Skeletal muscle tissue (tissue), 4 donors: Measurements from ENCODE around the gene CNNM2. TPM values are rescaled to one million over a fixed set of nuclear protein-coding genes. Genes with fewer than 3 reads are reported as not detected.

Experiments used
- H3K27ac ChIP-seq: one replicate; pipeline ENCODE4 v1.7.0; 2013; ENCODE audit warnings: mild to moderate bottlenecking, low read depth, low read length, inconsistent platforms
- H3K27me3 ChIP-seq, 3 donors: one replicate each; pipeline ENCODE4 v1.7.0; 2013; ENCODE audit warnings: low read length in 3 of 3; ENCODE audit not compliant: control insufficient read depth in 3 of 3, insufficient read depth in 3 of 3
- H3K36me3 ChIP-seq, 3 donors: one replicate each; pipeline ENCODE4 v1.7.0; 2013; ENCODE audit warnings: low read length in 3 of 3; ENCODE audit not compliant: control insufficient read depth in 3 of 3, insufficient read depth in 3 of 3
- H3K4me1 ChIP-seq, 3 donors: one replicate each; pipeline ENCODE4 v1.7.0; 2013; ENCODE audit warnings: low read length in 3 of 3, mild to moderate bottlenecking in 3 of 3; ENCODE audit not compliant: control insufficient read depth in 3 of 3, insufficient read depth in 3 of 3
- H3K4me3 ChIP-seq, 3 donors: one replicate each; pipeline ENCODE4 v1.7.0; 2013; ENCODE audit warnings: low read length in 3 of 3
- H3K9ac ChIP-seq, 3 donors: one replicate each; pipeline ENCODE4 v1.7.0; 2013; ENCODE audit warnings: low read length in 3 of 3, mild to moderate bottlenecking in 3 of 3, moderate library complexity in 2 of 3, low read depth in 1 of 3
- H3K9me3 ChIP-seq, 3 donors: one replicate each; pipeline ENCODE4 v1.7.0; 2013; ENCODE audit warnings: low read length in 3 of 3; ENCODE audit not compliant: control insufficient read depth in 3 of 3
- total RNA-seq: library from RNA; depleted of rRNA; stranded (reverse); fragments of >200 nt; gene quantifications from one replicate; pipeline ENCODE4 v1.2.3, GENCODE V29; 2014
- donor health status: Osteomylitis.

The CNNM2 gene
- total RNA-seq = 2.1 TPM

GRCh38 chr10:102917962-102918816, at the start of gene CNNM2:
Gene CNNM2, plus strand, starts transcription at chr10:102918294. Its CDS starts 187 bp downstream, at chr10:102918481.
- no peaks in the 10 kb centered on the region for H3K9me3 ChIP-seq
- peak within 1 kb of the TSS; percentile 98 for H3K27ac ChIP-seq
- peaks cover 22 to 30% (median 22%) of the 10 kb centered on the region in 3 donors for H3K4me1 ChIP-seq

GRCh38 chr10:102868911-102869257, 49.2 kb upstream of the CNNM2 start:
- H3K36me3 ChIP-seq = peaks cover 0 to 6% (median 1%) of the 10 kb centered on the region in 3 donors
- H3K27me3 ChIP-seq = peaks cover 0 to 15% (median 0%) of the 10 kb centered on the region in 3 donors
- H3K9ac ChIP-seq = peak overlapping the region in 2 of 3 donors; percentile 19 to 73
- H3K4me1 ChIP-seq = peaks cover 6 to 13% (median 10%) of the 10 kb centered on the region in 3 donors
- no peaks in the 10 kb centered on the region for H3K9me3 ChIP-seq
- peak overlapping the region; percentile 62 to 73 (median 69) for H3K4me3 ChIP-seq
- H3K27ac ChIP-seq = no peak overlapping the region

More at GRCh38 chr10:102917962-102918816, at the start of gene CNNM2:
- Histone ChIP-seq H3K27me3 (no peaks in the 10 kb centered on the region), H3K4me3 (peak within 1 kb of the TSS; percentile 92 to 99 (median 94)), H3K36me3 (no peaks in the 10 kb centered on the region), H3K9ac (peak within 1 kb of the TSS; percentile 81 to 93 (median 87))

- Histone ChIP-seq H3K27me3 (peaks cover 0 to 15% (median 0%) of the 10 kb centered on the region in 3 donors), H3K4me1 (peaks cover 6 to 13% (median 10%) of the 10 kb centered on the region in 3 donors), H3K4me3 (peak within 1 kb of the TSS; percentile 69 to 87 (median 82)), H3K36me3 (peaks cover 0 to 4% (median 0%) of the 10 kb centered on the region in 3 donors), H3K27ac (no peak within 1 kb of the TSS), H3K9me3 (no peaks in the 10 kb centered on the region), H3K9ac (peak within 1 kb of the TSS; percentile 50 to 89 (median 87))
Measured at GRCh38 chr10:102869258-102870198, 48.6 kb upstream of the CNNM2 start, which contains the start of gene AS3MT. Gene AS3MT, plus strand, starts transcription at chr10:102869470. Its CDS starts 123 bp downstream, at chr10:102869593.

- peak overlapping the region; percentile 69 to 87 (median 82) for H3K4me3 ChIP-seq
Measured at GRCh38 chr10:102870221-102870620, 47.9 kb upstream of the CNNM2 start.

GRCh38 chr10:102872163-102872562, 45.9 kb upstream of the CNNM2 start:
- H3K27me3 ChIP-seq = peaks cover 0 to 15% (median 0%) of the 10 kb centered on the region in 3 donors
- H3K9ac ChIP-seq = no peak overlapping the region
- H3K9me3 ChIP-seq = no peaks in the 10 kb centered on the region
- peaks cover 0 to 8% (median 7%) of the 10 kb centered on the region in 3 donors for H3K36me3 ChIP-seq
- no peak overlapping the region for H3K27ac ChIP-seq
- H3K4me1 ChIP-seq = peaks cover 6 to 13% (median 10%) of the 10 kb centered on the region in 3 donors
- H3K4me3 ChIP-seq = no peak overlapping the region

More at GRCh38 chr10:102870221-102870620, 47.9 kb upstream of the CNNM2 start:
- peaks cover 0 to 15% (median 0%) of the 10 kb centered on the region in 3 donors for H3K27me3 ChIP-seq
- H3K4me1 ChIP-seq = peaks cover 6 to 13% (median 10%) of the 10 kb centered on the region in 3 donors
- no peak overlapping the region for H3K27ac ChIP-seq
- peaks cover 0 to 7% (median 5%) of the 10 kb centered on the region in 3 donors for H3K36me3 ChIP-seq
- H3K9me3 ChIP-seq = no peaks in the 10 kb centered on the region
- peak overlapping the region in 2 of 3 donors; percentile 87 to 89 for H3K9ac ChIP-seq

- Histone ChIP-seq H3K4me1 (no peaks in the 10 kb centered on the region), H3K27me3 (no peaks in the 10 kb centered on the region), H3K9ac (no peak overlapping the region), H3K27ac (no peak overlapping the region), H3K36me3 (peaks cover 0 to 16% (median 11%) of the 10 kb centered on the region in 3 donors), H3K9me3 (no peaks in the 10 kb centered on the region), H3K4me3 (no peak overlapping the region)
Measured at GRCh38 chr10:102876747-102877153, 41.3 kb upstream of the CNNM2 start.

- peaks cover 0 to 16% (median 10%) of the 10 kb centered on the region in 3 donors for H3K36me3 ChIP-seq
- H3K4me1 ChIP-seq = no peaks in the 10 kb centered on the region
- H3K4me3 ChIP-seq = no peak overlapping the region
- H3K9me3 ChIP-seq = no peaks in the 10 kb centered on the region
- H3K9ac ChIP-seq = no peak overlapping the region
- H3K27me3 ChIP-seq = no peaks in the 10 kb centered on the region
- no peak overlapping the region for H3K27ac ChIP-seq
Measured at GRCh38 chr10:102878629-102879028, 39.5 kb upstream of the CNNM2 start.

- Histone ChIP-seq H3K27ac (no peak overlapping the region), H3K4me3 (no peak overlapping the region), H3K36me3 (peaks cover 0 to 12% (median 7%) of the 10 kb centered on the region in 3 donors), H3K9me3 (no peaks in the 10 kb centered on the region), H3K9ac (no peak overlapping the region), H3K27me3 (no peaks in the 10 kb centered on the region), H3K4me1 (no peaks in the 10 kb centered on the region)
Measured at GRCh38 chr10:102880256-102880655, 37.8 kb upstream of the CNNM2 start.

- Histone ChIP-seq H3K4me1 (no peaks in the 10 kb centered on the region), H3K36me3 (peaks cover 0 to 12% (median 5%) of the 10 kb centered on the region in 3 donors), H3K4me3 (no peak overlapping the region), H3K9ac (no peak overlapping the region), H3K27me3 (no peaks in the 10 kb centered on the region), H3K27ac (no peak overlapping the region), H3K9me3 (no peaks in the 10 kb centered on the region)
Measured at GRCh38 chr10:102888048-102888447, 30.0 kb upstream of the CNNM2 start.
